Activated CD8-positive, alpha-beta T cell treated with anti-CD3 and anti-CD28 coated beads, Interleukin-2, amount 10 ng/mL, durations not matched to agents 7 days and 5 days (primary cell): ENCODE results near the gene VASH1. TPM values are rescaled to one million over a fixed set of nuclear protein-coding genes. Genes with fewer than 3 reads are reported as not detected.

ENCODE experiments used
- ATAC-seq: fragments of 150-1000 bp; cut with Tn5 transposase; one replicate; pipeline ENCODE4 v1.10.0; 2021; ENCODE audit warnings: moderate library complexity
- CTCF ChIA-PET: fragments of 350-600 bp; sonication (Branson Sonifier 250); formaldehyde crosslinking; loops from one replicate; lab custom pipeline; 2021; ENCODE audit warnings: antibody characterized with exemption; lab: Charles Lee
- POLR2A ChIA-PET: fragments of 350-600 bp; sonication (Branson Sonifier 250); formaldehyde crosslinking; loops from one replicate; lab custom pipeline; 2021; ENCODE audit warnings: antibody characterized with exemption; lab: Charles Lee
- DNase-seq: peaks from one replicate; pipeline ENCODE4 v3.0.0-alpha.2; 2020
- H3K27ac Mint-ChIP-seq: one replicate; pipeline ENCODE4 v1.8.0; 2021; ENCODE audit warnings: mild to moderate bottlenecking, mixed read lengths
- H3K27me3 Mint-ChIP-seq: one replicate; pipeline ENCODE4 v1.8.0; 2021; ENCODE audit warnings: low read depth, mixed read lengths
- H3K36me3 Mint-ChIP-seq: one replicate; pipeline ENCODE4 v1.8.0; 2021; ENCODE audit warnings: low read depth, mixed read lengths
- H3K4me1 Mint-ChIP-seq: one replicate; pipeline ENCODE4 v1.8.0; 2021; ENCODE audit warnings: low read depth, mixed read lengths
- H3K4me3 Mint-ChIP-seq: one replicate; pipeline ENCODE4 v1.8.0; 2021; ENCODE audit warnings: mild to moderate bottlenecking, mixed read lengths
- H3K9me3 Mint-ChIP-seq: one replicate; pipeline ENCODE4 v1.8.0; 2022; ENCODE audit warnings: mixed read lengths; ENCODE audit not compliant: insufficient read depth
- total RNA-seq, 2 experiments: library from RNA; stranded (reverse); gene quantifications; one replicate each; pipeline ENCODE4 v1.2.3, GENCODE V29; 2021

The VASH1 gene
- total RNA-seq, 2 experiments from 2014 or later: 3.1 to 3.4 TPM

- ChIA-PET CTCF (interaction anchor here (0.8 to 1.9 kb wide), 5 partner anchors 19 to 96 kb away, joined by 3 to 6 read pairs (median 3); no protein-coding TSS in a partner anchor), POLR2A (interaction anchor here (0.6 kb wide), 1 partner anchor 1210 kb away, joined by 3 read pairs; no protein-coding TSS in a partner anchor)
- no peak overlapping the region for H3K4me3 Mint-ChIP-seq
- H3K4me1 Mint-ChIP-seq: peaks cover 11% of the 10 kb centered on the region
- peaks cover 31% of the 10 kb centered on the region for H3K36me3 Mint-ChIP-seq
- H3K27ac Mint-ChIP-seq: no peak overlapping the region
- ATAC-seq: no peak
- no peak for DNase-seq
- H3K27me3 Mint-ChIP-seq: no peaks in the 10 kb centered on the region
- H3K9me3 Mint-ChIP-seq: no peaks in the 10 kb centered on the region
These were observed 45.2 kb downstream of the VASH1 start for GRCh38 chr14:76806446-76806845.

DNA sequence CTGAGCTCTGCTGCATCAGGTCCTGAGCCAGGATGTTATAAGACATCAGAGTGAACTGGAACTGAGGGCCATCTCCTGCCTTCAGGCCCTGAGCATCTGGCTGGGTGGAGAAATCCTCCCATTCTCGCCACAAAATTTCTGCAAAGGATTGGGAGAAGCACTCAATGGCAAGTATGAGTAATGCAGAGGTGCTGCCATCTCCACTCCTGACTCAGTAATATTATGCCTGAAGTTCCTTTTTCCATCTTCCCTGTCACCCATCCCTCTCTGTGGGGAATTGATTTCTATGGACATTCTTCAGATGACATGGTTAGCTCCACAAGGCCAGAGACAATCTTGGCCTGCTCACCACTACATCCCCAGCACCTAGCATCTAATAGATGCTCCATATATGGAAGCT lies 46.7 kb downstream of the VASH1 start:
- Mint-ChIP-seq H3K4me1 (peaks cover 18% of the 10 kb centered on the region), H3K36me3 (peaks cover 23% of the 10 kb centered on the region), H3K27me3 (no peaks in the 10 kb centered on the region), H3K9me3 (no peaks in the 10 kb centered on the region), H3K4me3 (no peak overlapping the region), H3K27ac (no peak overlapping the region)
- ChIA-PET CTCF (interaction anchor here (0.9 to 1.4 kb wide), 3 partner anchors 21 to 98 kb away, joined by 3 to 5 read pairs (median 4); no protein-coding TSS in a partner anchor), POLR2A (interaction anchor here (0.6 kb wide), 1 partner anchor 29 kb away, joined by 3 read pairs; no protein-coding TSS in a partner anchor)
- no peak for DNase-seq
- ATAC-seq: no peak

DNA sequence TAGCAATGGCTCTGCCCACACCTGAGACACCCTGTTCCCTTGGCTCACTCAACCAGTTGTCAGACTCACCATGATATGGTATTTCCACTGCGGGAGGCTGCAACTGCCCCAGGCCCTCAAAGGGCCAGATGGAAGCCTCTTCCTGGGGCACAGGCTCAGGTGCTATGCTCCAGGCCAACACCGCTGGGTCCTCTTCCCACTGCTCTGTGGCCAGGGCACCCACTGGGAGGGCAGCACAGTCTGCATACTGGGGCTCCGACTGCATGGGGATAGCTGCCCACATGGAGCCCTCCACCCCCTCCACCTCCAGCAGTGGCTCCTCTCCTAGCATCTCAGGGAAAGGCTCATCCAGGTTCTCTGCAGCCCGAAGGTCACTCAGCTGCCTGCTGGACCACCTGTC lies 47.7 kb downstream of the VASH1 start:
- no peak overlapping the region for H3K27ac Mint-ChIP-seq
- no peaks in the 10 kb centered on the region for H3K27me3 Mint-ChIP-seq
- H3K9me3 Mint-ChIP-seq: no peaks in the 10 kb centered on the region
- H3K4me1 Mint-ChIP-seq: peaks cover 21% of the 10 kb centered on the region
- ChIA-PET CTCF (interaction anchor here (4.4 kb wide), 1 partner anchor 99 kb away, joined by 70 read pairs; no protein-coding TSS in a partner anchor), POLR2A (no interaction called here)
- no peak overlapping the region for H3K4me3 Mint-ChIP-seq
- ATAC-seq (no peak), DNase-seq (no peak)
- peaks cover 14% of the 10 kb centered on the region for H3K36me3 Mint-ChIP-seq

- H3K4me3 Mint-ChIP-seq: peak overlapping the region; percentile 90
- H3K4me1 Mint-ChIP-seq: peaks cover 21% of the 10 kb centered on the region
- no peak for ATAC-seq
- DNase-seq: no peak
- H3K27me3 Mint-ChIP-seq: no peaks in the 10 kb centered on the region
- peaks cover 7% of the 10 kb centered on the region for H3K36me3 Mint-ChIP-seq
- peak overlapping the region; percentile 4 for H3K27ac Mint-ChIP-seq
- ChIA-PET POLR2A (no interaction called here), CTCF (interaction anchor here (0.8 to 4.4 kb wide), 17 partner anchors 8 to 285 kb away, joined by 3 to 70 read pairs (median 6); no protein-coding TSS in a partner anchor)
- no peaks in the 10 kb centered on the region for H3K9me3 Mint-ChIP-seq
These were observed 49.3 kb downstream of the VASH1 start for GRCh38 chr14:76810525-76810924.

GRCh38 chr14:76810953-76811400 lies 49.7 kb downstream of the VASH1 start:
- peaks cover 21% of the 10 kb centered on the region for H3K4me1 Mint-ChIP-seq
- H3K36me3 Mint-ChIP-seq: peaks cover 7% of the 10 kb centered on the region
- peak overlapping the region; percentile 90 for H3K4me3 Mint-ChIP-seq
- ChIA-PET CTCF (interaction anchor here (0.6 to 4.4 kb wide), 23 partner anchors 9 to 457 kb away, joined by 3 to 70 read pairs (median 4); no protein-coding TSS in a partner anchor), POLR2A (interaction anchor here (1.6 kb wide), 1 partner anchor 286 kb away, joined by 3 read pairs; no protein-coding TSS in a partner anchor)
- peak overlapping the region; percentile 4 for H3K27ac Mint-ChIP-seq
- no peaks in the 10 kb centered on the region for H3K27me3 Mint-ChIP-seq
- no peaks in the 10 kb centered on the region for H3K9me3 Mint-ChIP-seq
- ATAC-seq: peak; percentile 22
- peak; percentile 49 for DNase-seq

- no peaks in the 10 kb centered on the region for H3K9me3 Mint-ChIP-seq
These were observed 50.3 kb downstream of the VASH1 start for GRCh38 chr14:76811561-76811960.

GRCh38 chr14:76812093-76812421 lies 50.8 kb downstream of the VASH1 start:
- peak overlapping the region; percentile 85 for H3K27ac Mint-ChIP-seq
- H3K4me3 Mint-ChIP-seq: peak overlapping the region; percentile 90
- peaks cover 6% of the 10 kb centered on the region for H3K36me3 Mint-ChIP-seq
- CTCF ChIA-PET: interaction anchor here (1.1 to 4.4 kb wide), 9 partner anchors 10 to 283 kb away, joined by 3 to 70 read pairs (median 10); no protein-coding TSS in a partner anchor
- POLR2A ChIA-PET: interaction anchor here (0.6 to 1.6 kb wide), 9 partner anchors 9 to 509 kb away, joined by 3 to 5 read pairs (median 3); partner anchors contain the start of genes GSTZ1, POMT2 and VASH1
- H3K27me3 Mint-ChIP-seq: no peaks in the 10 kb centered on the region
- peaks cover 21% of the 10 kb centered on the region for H3K4me1 Mint-ChIP-seq
- no peaks in the 10 kb centered on the region for H3K9me3 Mint-ChIP-seq
- DNase-seq (no peak), ATAC-seq (peak; percentile 2)

More at GRCh38 chr14:76811561-76811960, 50.3 kb downstream of the VASH1 start:
- ATAC-seq (no peak), DNase-seq (no peak)
- ChIA-PET CTCF (interaction anchor here (0.6 to 4.4 kb wide), 23 partner anchors 9 to 458 kb away, joined by 3 to 70 read pairs (median 4); no protein-coding TSS in a partner anchor), POLR2A (interaction anchor here (0.6 to 1.6 kb wide), 4 partner anchors 8 to 286 kb away, joined by 3 read pairs; no protein-coding TSS in a partner anchor)
- Mint-ChIP-seq H3K4me1 (peaks cover 21% of the 10 kb centered on the region), H3K27me3 (no peaks in the 10 kb centered on the region), H3K36me3 (peaks cover 7% of the 10 kb centered on the region), H3K27ac (peak overlapping the region; percentile 4), H3K4me3 (peak overlapping the region; percentile 90)

DNA sequence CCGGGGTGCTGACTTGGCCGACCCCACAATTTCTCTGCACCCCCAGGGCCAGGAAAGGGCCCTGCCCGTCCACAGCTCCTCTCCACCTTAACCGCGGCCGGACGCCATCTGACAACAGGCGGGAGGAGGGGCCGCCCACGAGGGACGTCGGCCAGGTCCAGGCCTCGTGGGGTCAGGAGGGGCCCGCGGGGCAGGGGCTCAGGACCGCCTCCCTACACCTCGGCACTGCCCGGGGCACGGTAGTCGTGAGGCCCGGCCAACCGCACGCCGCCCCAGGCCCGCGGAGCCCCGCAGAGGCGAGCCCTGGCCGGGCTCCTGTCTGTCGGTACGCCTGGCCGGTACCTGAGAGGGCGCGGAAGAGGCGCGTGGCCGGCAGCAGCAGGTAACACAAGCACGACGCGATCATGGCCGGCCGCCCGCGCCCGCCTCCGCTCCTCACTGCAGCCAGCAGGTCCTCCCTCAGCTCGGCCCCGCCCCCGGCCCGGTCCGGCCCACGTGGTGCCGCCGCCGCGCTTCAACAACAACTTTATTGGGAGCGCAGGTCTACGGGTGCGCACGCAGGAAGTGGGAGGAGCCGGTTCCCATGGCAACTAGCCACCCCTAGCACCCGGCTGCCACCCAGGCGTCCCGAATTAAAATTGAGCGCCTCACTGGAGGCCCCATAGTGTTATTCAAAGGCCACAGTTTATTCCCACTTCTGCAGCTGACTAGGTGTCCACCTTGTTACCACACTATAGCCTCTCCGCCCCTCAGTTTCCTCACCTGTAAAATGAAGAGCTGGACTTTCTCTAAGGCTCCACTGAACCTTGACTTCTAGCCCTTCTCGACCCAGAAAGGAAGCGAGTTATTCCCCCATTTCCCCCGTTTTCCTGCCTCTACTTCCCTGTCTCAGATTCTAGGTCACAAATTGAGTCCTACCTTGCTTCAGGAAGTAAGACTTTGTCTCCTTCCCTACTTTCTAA lies 51.4 kb downstream of the VASH1 start, which contains the start of gene ANGEL1:
ANGEL1 (minus strand) TSS at position 461 of the 962 bp plus-strand sequence; CDS start at position 406, 55 bp downstream.
- H3K27me3 Mint-ChIP-seq: no peaks in the 10 kb centered on the region
- POLR2A ChIA-PET: interaction anchor here (0.6 to 1.6 kb wide), 9 partner anchors 9 to 508 kb away, joined by 3 to 5 read pairs (median 3); partner anchors contain the start of genes GSTZ1, POMT2 and VASH1
- no peaks in the 10 kb centered on the region for H3K9me3 Mint-ChIP-seq
- peaks cover 3% of the 10 kb centered on the region for H3K36me3 Mint-ChIP-seq
- H3K4me1 Mint-ChIP-seq: peaks cover 21% of the 10 kb centered on the region
- CTCF ChIA-PET: interaction anchor here (1.1 to 4.4 kb wide), 6 partner anchors 29 to 258 kb away, joined by 3 to 70 read pairs (median 12); no protein-coding TSS in a partner anchor
- H3K27ac Mint-ChIP-seq: peak within 1 kb of the TSS; percentile 85
- peak within 1 kb of the TSS; percentile 90 for H3K4me3 Mint-ChIP-seq
- peak; percentile 98 for DNase-seq
- ATAC-seq: peak; percentile 96

- CTCF ChIA-PET: no interaction called here
These were observed 53.7 kb downstream of the VASH1 start for GRCh38 chr14:76814726-76815645.

DNA sequence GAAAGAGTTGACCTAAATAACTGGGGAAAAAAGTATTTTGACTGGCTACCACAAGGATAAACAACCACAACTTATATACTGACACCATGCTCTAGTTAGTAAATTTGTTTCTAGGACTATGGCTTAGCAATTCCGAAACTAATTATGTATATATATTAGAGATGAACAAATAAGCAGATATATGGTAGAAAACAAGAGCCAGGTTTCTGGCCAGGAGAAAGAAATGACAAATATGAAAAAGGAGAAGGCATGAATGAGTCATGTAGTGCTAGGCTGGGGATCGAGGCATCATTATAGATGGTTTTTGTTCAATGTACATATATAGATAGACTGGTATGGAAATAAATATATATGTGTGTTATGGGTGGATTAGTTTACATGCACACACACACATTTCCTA lies 59.4 kb downstream of the VASH1 start:
- Mint-ChIP-seq H3K27ac (no peak overlapping the region), H3K27me3 (peaks cover 12% of the 10 kb centered on the region), H3K4me3 (no peak overlapping the region), H3K36me3 (no peaks in the 10 kb centered on the region), H3K9me3 (no peaks in the 10 kb centered on the region), H3K4me1 (no peaks in the 10 kb centered on the region)
- ATAC-seq (no peak), DNase-seq (no peak)
- CTCF ChIA-PET: interaction anchor here (1.2 kb wide), 1 partner anchor 35 kb away, joined by 3 read pairs; no protein-coding TSS in a partner anchor
- POLR2A ChIA-PET: no interaction called here

More at GRCh38 chr14:76814726-76815645, 53.7 kb downstream of the VASH1 start:
- DNase-seq: no peak
- no peak for ATAC-seq
- H3K27ac Mint-ChIP-seq: no peak overlapping the region
- POLR2A ChIA-PET: no interaction called here
- peaks cover 21% of the 10 kb centered on the region for H3K4me1 Mint-ChIP-seq
- H3K36me3 Mint-ChIP-seq: no peaks in the 10 kb centered on the region
- no peak overlapping the region for H3K4me3 Mint-ChIP-seq
- H3K27me3 Mint-ChIP-seq: peaks cover 3% of the 10 kb centered on the region
- H3K9me3 Mint-ChIP-seq: no peaks in the 10 kb centered on the region
